NCI-H510A (cell line): ENCODE data around the gene BLVRB.
"Not testable (repeated sequence)": the region's sequence is repeated elsewhere in the genome, so short reads cannot be mapped to it uniquely, and the experiment has no call there.

ENCODE experiments used
- DNase-seq: peaks from one replicate; lab custom pipeline; 2025; lab: John Stamatoyannopoulos, UW

The BLVRB gene

DNA sequence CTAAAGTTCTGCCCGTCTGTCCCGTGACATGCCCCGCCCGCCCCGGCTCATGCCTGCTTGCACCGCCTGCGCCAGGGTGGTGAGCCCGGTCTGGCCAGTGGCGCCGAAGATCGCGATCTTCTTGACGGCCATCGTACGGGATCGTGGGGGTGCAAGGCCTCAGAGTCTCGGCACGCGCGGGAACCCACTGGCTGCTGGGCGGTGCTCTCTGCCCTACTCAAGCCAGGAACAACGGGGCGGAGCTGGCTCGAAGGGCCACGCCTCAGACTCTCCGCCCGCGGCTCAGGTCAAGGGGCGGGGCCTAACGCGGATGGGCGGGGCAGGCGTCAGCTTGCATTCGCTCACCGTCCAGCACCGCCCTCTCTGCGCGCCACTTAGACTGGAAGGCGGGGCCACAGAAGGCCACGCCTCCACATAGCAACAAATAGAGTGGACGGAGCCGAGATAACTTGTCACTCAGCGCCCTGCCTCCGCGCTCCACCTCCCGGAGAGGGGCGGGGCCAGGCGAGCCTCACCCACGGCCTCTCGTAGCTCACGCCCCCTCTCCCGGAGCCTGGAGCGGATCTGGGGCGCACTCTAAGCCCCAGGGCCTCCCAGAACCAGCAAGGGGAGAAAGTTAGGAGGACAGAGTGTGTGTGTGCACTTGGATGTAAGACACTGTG, at the start of gene BLVRB:
Gene BLVRB (minus strand): TSS at position 189 of the 662 bp plus-strand sequence. CDS start 57 bp downstream, at position 132.
- peak; percentile 89 for DNase-seq

- DNase-seq: no peak
These were observed 48.3 kb upstream of the BLVRB start for GRCh38 chr19:40513741-40514315.

GRCh38 chr19:40513345-40513678, 47.8 kb upstream of the BLVRB start:
- no peak for DNase-seq

DNA sequence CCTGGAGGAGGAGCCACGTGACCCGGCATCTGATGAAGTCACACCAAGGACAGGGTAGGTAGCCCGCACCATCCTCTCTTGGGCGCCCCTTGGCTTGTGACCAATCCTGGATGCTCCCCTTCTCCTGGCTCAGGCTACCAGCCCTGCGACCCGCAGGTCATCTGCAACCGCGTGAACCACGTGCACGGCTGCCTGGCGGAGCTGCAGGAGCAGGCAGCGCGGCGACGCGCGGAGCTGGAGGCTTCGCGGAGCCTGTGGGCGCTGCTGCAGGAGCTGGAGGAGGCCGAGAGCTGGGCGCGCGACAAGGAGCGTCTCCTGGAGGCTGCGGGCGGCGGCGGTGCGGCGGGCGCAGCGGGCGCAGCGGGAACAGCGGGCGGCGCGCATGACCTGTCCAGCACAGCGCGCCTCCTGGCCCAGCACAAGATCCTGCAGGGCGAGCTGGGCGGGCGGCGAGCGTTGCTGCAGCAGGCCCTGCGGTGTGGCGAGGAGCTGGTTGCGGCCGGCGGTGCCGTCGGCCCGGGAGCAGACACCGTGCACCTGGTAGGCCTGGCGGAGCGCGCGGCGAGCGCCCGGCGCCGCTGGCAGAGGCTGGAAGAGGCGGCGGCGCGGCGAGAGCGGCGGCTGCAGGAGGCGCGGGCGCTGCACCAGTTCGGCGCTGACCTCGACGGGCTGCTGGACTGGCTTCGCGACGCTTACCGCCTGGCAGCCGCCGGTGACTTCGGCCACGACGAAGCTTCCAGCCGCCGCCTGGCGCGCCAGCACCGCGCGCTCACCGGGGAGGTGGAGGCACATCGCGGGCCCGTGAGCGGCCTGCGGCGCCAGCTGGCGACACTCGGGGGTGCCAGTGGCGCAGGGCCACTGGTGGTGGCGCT, 47.2 kb upstream of the BLVRB start:
- no peak for DNase-seq

GRCh38 chr19:40512110-40512472, 46.5 kb upstream of the BLVRB start:
- DNase-seq: no peak

- DNase-seq: no peak
These were observed 45.9 kb upstream of the BLVRB start for GRCh38 chr19:40511487-40511886.

- DNase-seq: no peak
These were observed 45.1 kb upstream of the BLVRB start for GRCh38 chr19:40510526-40511115.

- no peak for DNase-seq
These were observed 43.3 kb upstream of the BLVRB start for GRCh38 chr19:40508739-40509260.

- no peak for DNase-seq
These were observed 42.3 kb upstream of the BLVRB start for GRCh38 chr19:40507892-40508291.

- no peak for DNase-seq
These were observed 40.6 kb upstream of the BLVRB start for GRCh38 chr19:40506099-40506498.

GRCh38 chr19:40503320-40503695, 37.8 kb upstream of the BLVRB start:
- no peak for DNase-seq

DNA sequence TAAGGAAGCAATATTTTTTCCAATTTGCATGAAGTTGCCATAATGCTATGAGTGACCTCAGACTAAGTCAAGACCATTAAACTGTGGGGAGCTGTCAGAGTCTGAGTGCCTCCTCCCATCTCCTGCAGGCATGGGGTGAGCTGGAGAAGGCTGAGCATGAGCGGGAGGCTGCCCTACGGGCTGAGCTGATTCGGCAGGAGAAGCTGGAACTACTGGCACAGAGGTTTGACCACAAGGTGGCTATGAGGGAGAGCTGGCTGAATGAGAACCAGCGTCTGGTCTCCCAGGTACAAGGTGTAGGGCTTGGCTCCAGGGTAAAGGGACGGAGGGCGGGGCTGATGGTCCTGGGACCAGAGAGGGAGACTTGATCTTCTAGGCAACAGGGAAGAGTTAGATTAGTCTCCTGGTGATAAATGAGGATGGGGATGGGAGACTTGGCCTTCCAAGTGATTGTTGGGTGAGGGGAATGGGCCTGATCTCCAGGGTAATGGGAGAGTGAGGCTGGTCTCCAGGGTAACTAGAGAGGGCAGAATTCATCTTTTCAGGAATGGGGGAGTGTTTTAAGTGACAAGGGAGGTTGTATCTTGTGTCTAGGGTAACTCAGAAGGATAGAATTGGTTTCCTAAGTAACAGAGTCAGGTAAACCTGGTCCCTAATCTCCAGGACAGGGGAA, 37.2 kb upstream of the BLVRB start:
- no peak for DNase-seq

DNA sequence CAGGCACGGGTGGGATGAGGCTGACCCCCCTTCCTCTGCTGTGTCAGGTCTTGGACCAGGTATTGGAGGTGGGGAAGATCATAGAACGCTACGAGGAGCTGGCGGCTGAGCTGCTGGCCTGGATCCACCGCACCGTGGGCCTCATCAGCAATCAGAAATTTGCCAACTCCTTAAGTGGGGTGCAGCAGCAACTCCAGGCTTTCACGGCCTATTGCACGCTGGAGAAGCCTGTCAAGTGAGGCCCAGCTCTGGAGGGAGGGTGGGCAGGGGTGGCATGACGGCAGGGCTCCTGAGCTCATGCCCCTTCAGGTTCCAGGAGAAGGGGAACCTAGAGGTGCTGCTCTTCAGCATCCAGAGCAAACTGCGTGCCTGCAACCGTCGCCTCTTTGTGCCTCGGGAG, 36.5 kb upstream of the BLVRB start:
- DNase-seq: no peak

DNA sequence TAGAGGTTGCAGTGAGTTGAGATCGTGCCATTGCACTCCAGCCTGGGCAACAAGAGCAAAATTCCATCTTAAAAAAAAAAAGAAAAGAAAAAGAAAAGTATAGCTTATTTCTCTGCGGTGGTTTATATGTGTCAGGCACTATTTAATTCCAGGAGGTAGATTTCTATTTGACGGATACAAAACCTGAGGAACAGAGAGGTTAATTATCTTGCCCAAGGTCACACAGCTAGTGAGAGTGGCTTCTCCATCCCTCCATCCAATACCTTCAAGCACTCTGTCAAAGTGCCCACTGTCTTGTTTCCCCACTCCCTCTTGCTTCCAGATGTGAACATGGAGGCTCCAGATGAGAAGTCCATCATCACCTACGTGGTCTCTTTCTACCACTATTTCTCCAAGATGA, 36.1 kb upstream of the BLVRB start:
- DNase-seq: no peak

DNA sequence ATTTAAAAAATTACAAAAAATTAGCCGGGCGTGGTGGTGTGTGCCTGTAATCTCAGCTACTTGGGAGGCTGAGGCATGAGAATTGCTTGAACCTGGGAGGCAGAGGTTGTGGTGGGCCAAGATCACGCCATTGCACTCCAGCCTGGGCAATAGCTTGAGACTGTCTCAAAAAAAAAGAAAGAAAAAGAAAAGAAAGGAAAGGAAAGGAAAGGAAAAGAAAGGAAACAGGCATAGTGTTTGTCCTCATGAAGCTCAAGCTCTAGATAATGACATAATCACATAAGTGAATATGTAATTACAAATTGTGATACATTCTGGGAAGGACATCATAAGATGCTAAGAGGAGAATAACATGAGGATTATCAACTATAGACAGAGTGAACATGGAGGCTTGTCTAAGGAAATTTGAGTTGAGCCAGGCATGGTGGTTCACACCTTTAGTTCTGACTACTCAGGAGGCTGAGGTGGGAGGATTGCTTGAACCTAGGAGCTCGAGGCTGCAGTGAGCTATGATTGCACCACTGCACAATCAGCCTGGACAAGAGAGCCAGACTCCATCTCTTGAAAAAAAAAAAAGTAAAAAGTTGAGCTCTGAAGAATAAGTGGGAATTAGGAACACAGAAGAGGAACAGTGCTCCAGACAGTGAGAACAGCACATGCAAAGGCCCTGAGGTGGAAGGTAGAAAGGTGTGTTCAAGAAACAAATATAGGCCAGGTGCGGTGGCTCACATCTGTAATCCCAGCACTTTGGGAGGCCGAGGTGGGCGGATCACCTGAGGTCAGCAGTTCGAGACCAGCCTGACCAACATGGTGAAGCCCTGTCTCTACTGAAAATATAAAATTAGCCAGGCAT, 35.4 kb upstream of the BLVRB start:
- DNase-seq: not testable (repeated sequence)

GRCh38 chr19:40499320-40499719, 33.8 kb upstream of the BLVRB start:
- DNase-seq: no peak

GRCh38 chr19:40497214-40497613, 31.7 kb upstream of the BLVRB start:
- no peak for DNase-seq

DNA sequence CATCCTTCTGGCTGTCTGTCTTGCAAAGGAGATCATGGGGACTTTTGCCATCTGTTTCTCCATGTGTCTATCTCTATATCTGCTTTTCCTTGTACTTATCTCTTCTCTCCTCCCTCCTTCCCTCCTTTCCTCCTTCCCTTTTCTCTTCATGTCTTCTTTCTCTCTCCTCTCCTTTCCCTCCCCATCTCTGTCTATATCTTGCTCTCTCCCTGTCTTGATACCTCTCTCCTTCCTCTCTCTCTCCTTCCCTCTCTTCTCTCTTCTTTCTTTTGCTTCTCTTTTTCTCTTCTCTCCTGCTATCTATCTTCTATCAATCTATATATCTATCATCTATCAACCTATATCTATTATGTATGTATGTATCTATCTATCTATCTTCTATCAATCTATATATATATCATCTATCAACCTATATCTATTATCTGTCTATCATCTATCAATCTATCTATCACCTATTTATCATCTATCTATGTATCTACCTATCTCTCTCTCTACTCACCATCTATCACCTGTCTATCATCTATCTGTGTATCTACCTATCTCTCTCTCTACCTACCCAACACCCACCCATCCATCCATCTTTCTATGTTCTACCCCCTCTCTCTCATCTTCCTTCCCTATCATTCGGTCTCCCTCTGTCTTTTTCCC, 28.8 kb upstream of the BLVRB start:
- no peak for DNase-seq

DNA sequence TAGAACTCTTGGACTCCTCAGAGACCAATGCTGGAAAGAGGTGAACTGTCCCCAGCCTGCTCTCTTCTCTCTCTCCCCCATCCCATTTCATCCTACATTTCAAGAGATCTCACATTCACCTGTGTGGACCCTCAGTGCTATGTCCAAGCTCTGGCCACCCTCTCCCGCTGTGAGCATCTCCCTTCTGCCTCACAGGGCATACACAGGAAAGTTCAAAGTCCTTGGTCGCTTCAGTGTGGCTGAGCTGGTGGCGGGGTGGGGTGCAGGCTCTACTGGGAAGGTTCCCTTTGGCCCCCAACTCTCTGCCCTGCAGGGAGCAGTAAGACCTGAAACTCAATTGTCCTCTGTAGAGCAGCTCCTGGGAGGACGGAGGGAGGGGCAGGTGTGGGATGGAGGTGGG, 28.2 kb upstream of the BLVRB start:
- DNase-seq: no peak

GRCh38 chr19:40492274-40492673, 26.7 kb upstream of the BLVRB start:
- DNase-seq: no peak

- no peak for DNase-seq
These were observed 24.3 kb upstream of the BLVRB start for GRCh38 chr19:40489882-40490230.
